GM10248 (cell line): ENCODE results near the gene ASPSCR1.

ENCODE experiments used
- CTCF ChIA-PET: fragments of 300-600 bp; sonication (Branson Sonifier 250); formaldehyde crosslinking; extraction: SDS; loops from one replicate; lab custom pipeline; 2021; ENCODE audit warnings: antibody characterized with exemption; lab: Yijun Ruan, JAX
- POLR2A ChIA-PET: fragments of 350-650 bp; sonication (Branson Sonifier 250); formaldehyde crosslinking; extraction: SDS; loops from one replicate; lab custom pipeline; 2020; ENCODE audit warnings: antibody characterized with exemption; lab: Yijun Ruan, JAX
- DNase-seq: peaks from one replicate; pipeline ENCODE4 v3.0.0; 2012; ENCODE audit errors: extremely low spot score
- CTCF ChIP-seq: IDR thresholded peaks from 2 replicates; pipeline ENCODE4 v1.5.1; 2012; ENCODE audit warnings: mild to moderate bottlenecking, low read depth; ENCODE audit errors: extremely low read depth, missing control alignments, control extremely low read depth

The ASPSCR1 gene

DNA sequence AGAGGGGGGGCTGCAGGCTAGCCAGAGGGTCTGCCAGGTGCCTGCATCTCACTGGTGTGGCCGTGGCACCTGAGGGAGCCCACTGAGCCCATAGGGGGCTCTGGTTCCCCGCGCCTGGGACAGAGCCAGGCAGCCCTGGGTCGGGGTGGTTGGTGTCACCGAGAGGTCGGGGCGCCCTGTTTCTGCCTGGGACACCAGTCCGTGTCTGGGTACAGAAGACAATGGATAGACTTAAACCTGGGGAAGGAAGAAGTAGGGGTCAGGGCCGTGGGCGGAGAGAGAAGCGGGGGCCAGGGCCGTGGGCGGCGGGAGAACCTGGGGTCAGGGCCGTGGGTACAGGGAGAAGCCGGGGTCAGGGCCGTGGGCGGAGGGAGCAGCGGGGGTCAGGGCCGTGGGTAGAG is 71.1 kb downstream of the ASPSCR1 start:
- no peak for TF ChIP-seq CTCF
- no peak for DNase-seq
- CTCF ChIA-PET: interaction anchor here (2.6 to 3.0 kb wide), 2 partner anchors 11 to 18 kb away, joined by 14 to 15 read pairs; partner anchors contain the start of genes DCXR and RAC3
- POLR2A ChIA-PET: interaction anchor here (1.8 kb wide), 1 partner anchor 11 kb away, joined by 5 read pairs; the partner anchor contains the start of gene DCXR

DNA sequence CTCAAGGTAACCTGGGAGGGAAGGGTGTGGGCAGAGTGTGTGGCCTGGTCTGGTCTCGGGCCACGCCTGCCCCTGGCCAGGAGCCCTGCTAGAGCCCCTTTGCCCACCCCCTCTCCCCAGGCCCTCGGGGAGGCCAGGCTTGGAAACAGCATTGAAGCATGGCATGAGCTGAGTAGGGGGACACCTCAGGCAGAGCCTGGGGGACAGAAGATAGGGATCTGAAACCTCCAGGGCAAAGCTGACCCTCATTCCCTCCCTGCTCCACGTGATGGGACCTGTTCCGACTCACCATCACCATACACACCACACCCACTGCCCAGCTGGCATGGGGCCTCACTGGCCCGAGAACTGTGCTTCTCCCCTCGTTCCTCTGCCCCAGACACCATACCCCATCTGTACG is 71.7 kb downstream of the ASPSCR1 start:
- ChIA-PET CTCF (interaction anchor here (2.6 to 3.0 kb wide), 2 partner anchors 11 to 19 kb away, joined by 14 to 15 read pairs; partner anchors contain the start of genes DCXR and RAC3), POLR2A (interaction anchor here (1.8 kb wide), 1 partner anchor 11 kb away, joined by 5 read pairs; the partner anchor contains the start of gene DCXR)
- no peak for DNase-seq
- no peak for TF ChIP-seq CTCF

- ChIA-PET CTCF (interaction anchor here (0.9 to 3.0 kb wide), 6 partner anchors 11 to 156 kb away, joined by 3 to 15 read pairs (median 5); partner anchors contain the start of genes DCXR, DUS1L and RAC3), POLR2A (interaction anchor here (1.8 kb wide), 1 partner anchor 12 kb away, joined by 5 read pairs; the partner anchor contains the start of gene DCXR)
- no peak for TF ChIP-seq CTCF
- no peak for DNase-seq
These were observed 72.1 kb downstream of the ASPSCR1 start for GRCh38 chr17:82049521-82049971.

DNA sequence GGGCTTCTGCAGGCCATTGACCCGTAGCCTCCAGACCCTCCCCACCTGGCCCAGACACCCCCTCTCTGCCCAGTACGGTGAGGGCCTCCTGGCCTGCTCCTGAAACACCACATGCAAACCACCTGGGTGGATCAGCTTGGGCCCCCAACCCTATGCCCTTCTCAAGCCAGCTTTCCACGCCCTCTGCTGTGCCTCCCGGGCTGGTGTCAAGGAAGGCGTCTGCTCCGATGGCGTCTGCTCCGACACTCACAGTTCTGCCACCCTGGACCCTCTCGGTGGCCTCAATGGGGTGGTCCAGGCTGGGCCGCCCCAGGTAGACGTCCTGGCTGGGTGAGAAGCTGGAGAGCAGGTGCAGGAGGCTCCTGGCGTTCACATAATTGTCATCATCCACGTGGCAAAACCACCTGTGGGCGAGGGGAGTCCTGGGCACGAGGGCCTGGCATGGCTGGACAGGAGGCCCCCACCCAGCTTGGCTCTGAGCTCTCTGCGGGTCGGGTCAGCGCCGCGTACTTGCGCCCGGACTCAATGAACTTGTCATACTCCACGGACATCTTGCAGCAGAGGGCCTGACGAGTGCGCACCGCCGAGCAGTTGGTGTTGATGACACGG is 72.8 kb downstream of the ASPSCR1 start:
- TF ChIP-seq CTCF: no peak
- ChIA-PET CTCF (interaction anchor here (0.9 to 3.0 kb wide), 6 partner anchors 10 to 156 kb away, joined by 3 to 15 read pairs (median 5); partner anchors contain the start of genes DCXR, DUS1L and RAC3), POLR2A (interaction anchor here (0.6 to 1.8 kb wide), 2 partner anchors 13 to 400 kb away, joined by 3 to 5 read pairs; partner anchors contain the start of gene DCXR)
- no peak for DNase-seq

GRCh38 chr17:82050761-82051641 is 73.6 kb downstream of the ASPSCR1 start:
- CTCF ChIA-PET: interaction anchor here (1.2 to 3.0 kb wide), 5 partner anchors 13 to 155 kb away, joined by 4 to 15 read pairs (median 5); partner anchors contain the start of genes DCXR, DUS1L and RAC3
- no peak for TF ChIP-seq CTCF
- POLR2A ChIA-PET: interaction anchor here (1.0 to 1.8 kb wide), 2 partner anchors 13 kb away, joined by 3 to 5 read pairs; partner anchors contain the start of gene DCXR
- no peak for DNase-seq
